Tibial artery (tissue), 4 donors: Measurements from ENCODE around the gene ZC3H13.

Experiments used
- DNase-seq, 2 donors: peaks; one replicate each; pipeline ENCODE4 v3.0.0-alpha.2; 2019
- H3K27ac ChIP-seq, 2 donors: fragments of 200-600 bp; sonication (generic) in 1 of 2; 1 replicate in 1 of 2; 2 replicates in 1 of 2; pipeline ENCODE4 v1.5.1; 2018 to 2019; ENCODE audit warnings: mild to moderate bottlenecking in 1 of 2
- H3K27me3 ChIP-seq, 2 donors: fragments of 200-600 bp; sonication (generic) in 1 of 2; one replicate each; pipeline versions ENCODE4 v1.5.1 to v1.6.0; 2016 to 2019
- H3K36me3 ChIP-seq, 3 donors: fragments of 200-600 bp; sonication (generic) in 2 of 3; one replicate each; pipeline ENCODE4 v1.5.1; 2016 to 2019; ENCODE audit warnings: mild to moderate bottlenecking in 2 of 3
- H3K4me1 ChIP-seq, 4 donors: fragments of 200-600 bp; sonication (generic) in 2 of 4; 1 replicate in 3 of 4; 2 replicates in 1 of 4; pipeline ENCODE4 v1.5.1; 2016 to 2019
- H3K4me3 ChIP-seq, 2 donors: fragments of 200-600 bp; sonication (generic) in 1 of 2; 1 replicate in 1 of 2; 2 replicates in 1 of 2; pipeline ENCODE4 v1.5.1; 2018 to 2019; ENCODE audit warnings: mild to moderate bottlenecking in 2 of 2
- H3K9me3 ChIP-seq, 3 donors: fragments of 200-600 bp; sonication (generic) in 1 of 3; one replicate each; pipeline ENCODE4 v1.5.1; 2016 to 2019
- CTCF ChIP-seq, 2 experiments: fragments of 200-600 bp in 1 of 2; fragments of 450-650 bp in 1 of 2; IDR thresholded peaks; one replicate each; pipeline ENCODE4 v1.5.1; 2017 to 2019; ENCODE audit warnings: antibody characterized with exemption in 2 of 2, mild to moderate bottlenecking in 1 of 2, moderate library complexity in 1 of 2
- intact Hi-C: fragments of 100-400 bp; cut with DNase I; formaldehyde crosslinking; loops from one replicate; pipeline ENCODE4 v1.15.0; 2023; ENCODE audit warnings: low total_unique reads

The ZC3H13 gene

GRCh38 chr13:46100191-46100815 is 47.8 kb upstream of the ZC3H13 start:
- no peaks in the 10 kb centered on the region for H3K27me3 ChIP-seq
- H3K27ac ChIP-seq = no peak overlapping the region
- TF ChIP-seq CTCF (IDR thresholded peaks at IDR 0.05) = no peak
- H3K36me3 ChIP-seq = no peaks in the 10 kb centered on the region
- intact Hi-C loops = no loop called here
- no peaks in the 10 kb centered on the region for H3K9me3 ChIP-seq
- no peak for DNase-seq
- H3K4me3 ChIP-seq = no peak overlapping the region
- H3K4me1 ChIP-seq = peaks cover 0 to 21% (median 0%) of the 10 kb centered on the region in 4 donors

GRCh38 chr13:46097663-46098062 is 45.1 kb upstream of the ZC3H13 start:
- no peak overlapping the region for H3K4me3 ChIP-seq
- H3K36me3 ChIP-seq = no peaks in the 10 kb centered on the region
- peaks cover 0 to 21% (median 0%) of the 10 kb centered on the region in 4 donors for H3K4me1 ChIP-seq
- no peak overlapping the region for H3K27ac ChIP-seq
- H3K9me3 ChIP-seq = peaks cover 0 to 3% (median 0%) of the 10 kb centered on the region in 3 donors
- H3K27me3 ChIP-seq = no peaks in the 10 kb centered on the region
- intact Hi-C loops = no loop called here
- DNase-seq = no peak
- TF ChIP-seq CTCF (IDR thresholded peaks at IDR 0.05) = no peak

- Histone ChIP-seq H3K9me3 (peaks cover 0 to 5% (median 0%) of the 10 kb centered on the region in 3 donors), H3K4me1 (peaks cover 0 to 18% (median 0%) of the 10 kb centered on the region in 4 donors), H3K4me3 (no peak overlapping the region), H3K27ac (no peak overlapping the region), H3K36me3 (no peaks in the 10 kb centered on the region), H3K27me3 (no peaks in the 10 kb centered on the region)
- no peak for TF ChIP-seq CTCF (IDR thresholded peaks at IDR 0.05)
- no peak for DNase-seq
- intact Hi-C loops = no loop called here
Observed at GRCh38 chr13:46097015-46097414, 44.5 kb upstream of the ZC3H13 start.

GRCh38 chr13:46094478-46094877 is 41.9 kb upstream of the ZC3H13 start:
- no peak for TF ChIP-seq CTCF (IDR thresholded peaks at IDR 0.05)
- Histone ChIP-seq H3K4me1 (no peaks in the 10 kb centered on the region), H3K36me3 (no peaks in the 10 kb centered on the region), H3K4me3 (no peak overlapping the region), H3K27me3 (no peaks in the 10 kb centered on the region), H3K27ac (no peak overlapping the region), H3K9me3 (peaks cover 0 to 5% (median 0%) of the 10 kb centered on the region in 3 donors)
- DNase-seq = no peak
- intact Hi-C loops = no loop called here

- DNase-seq = no peak
Observed at GRCh38 chr13:46088821-46089562, 36.4 kb upstream of the ZC3H13 start.

More at GRCh38 chr13:46088821-46089562, 36.4 kb upstream of the ZC3H13 start:
- Histone ChIP-seq H3K27me3 (no peaks in the 10 kb centered on the region), H3K9me3 (peaks cover 0 to 5% (median 0%) of the 10 kb centered on the region in 3 donors), H3K36me3 (no peaks in the 10 kb centered on the region), H3K27ac (no peak overlapping the region), H3K4me3 (no peak overlapping the region), H3K4me1 (no peaks in the 10 kb centered on the region)
- TF ChIP-seq CTCF (IDR thresholded peaks at IDR 0.05) = no peak
- intact Hi-C loops = no loop called here
